HG03378 (cell line): Measurements from ENCODE around the gene FAIM.
"Not testable (repeated sequence)": the region's sequence is repeated elsewhere in the genome, so short reads cannot be mapped to it uniquely, and the experiment has no call there.

Experiments used
- ATAC-seq: cut with Tn5 transposase; IDR thresholded peaks from one replicate; pipeline ENCODE4 v1.9.1; 2021; ENCODE audit warnings: mild to moderate bottlenecking, moderate library complexity; ENCODE audit not compliant: unreplicated experiment

The FAIM gene

GRCh38 chr3:138608322-138609135 lies at the start of gene FAIM:
FAIM (plus strand) TSS chr3:138608771; CDS start chr3:138619727, 10,956 bp downstream.
- peak; percentile 68 for ATAC-seq

- ATAC-seq: no peak
Observed at GRCh38 chr3:138559134-138559533, 49.4 kb upstream of the FAIM start.

- no peak for ATAC-seq
Observed at GRCh38 chr3:138560501-138560900, 48.1 kb upstream of the FAIM start.

- ATAC-seq: not testable (repeated sequence)
Observed at GRCh38 chr3:138562902-138563301, 45.7 kb upstream of the FAIM start.

GRCh38 chr3:138566293-138566692 lies 42.3 kb upstream of the FAIM start:
- ATAC-seq: not testable (repeated sequence)

- no peak for ATAC-seq
Observed at GRCh38 chr3:138567403-138567802, 41.2 kb upstream of the FAIM start.

- no peak for ATAC-seq
Observed at GRCh38 chr3:138569090-138569489, 39.5 kb upstream of the FAIM start.

- not testable (repeated sequence) for ATAC-seq
Observed at GRCh38 chr3:138569624-138570023, 38.9 kb upstream of the FAIM start.

- ATAC-seq: no peak
Observed at GRCh38 chr3:138573138-138573537, 35.4 kb upstream of the FAIM start.

GRCh38 chr3:138578141-138578540 lies 30.4 kb upstream of the FAIM start:
- ATAC-seq: peak; percentile 97

GRCh38 chr3:138578961-138579574 lies 29.5 kb upstream of the FAIM start:
- no peak for ATAC-seq

- no peak for ATAC-seq
Observed at GRCh38 chr3:138587374-138587773, 21.2 kb upstream of the FAIM start.

- no peak for ATAC-seq
Observed at GRCh38 chr3:138588445-138588844, 20.1 kb upstream of the FAIM start.

- no peak for ATAC-seq
Observed at GRCh38 chr3:138591392-138591791, 17.2 kb upstream of the FAIM start.

- ATAC-seq: no peak
Observed at GRCh38 chr3:138593488-138594149, 15.0 kb upstream of the FAIM start.

- peak; percentile 85 for ATAC-seq
Observed at GRCh38 chr3:138594150-138594934, 14.2 kb upstream of the FAIM start, which contains the start of gene CEP70. CEP70 (minus strand) TSS chr3:138594260; CDS start chr3:138572927, 21,333 bp downstream.

GRCh38 chr3:138594935-138595610 lies 13.5 kb upstream of the FAIM start:
- no peak for ATAC-seq

GRCh38 chr3:138597186-138597976 lies 11.2 kb upstream of the FAIM start:
- not testable (repeated sequence) for ATAC-seq

- no peak for ATAC-seq
Observed at GRCh38 chr3:138598534-138598933, 10.0 kb upstream of the FAIM start.
